Measurements from ENCODE around the gene TIMM13.

GRCh38 chr19:2462635-2463421 lies 35.4 kb upstream of the TIMM13 start:
- TF ChIP-seq CTCF (IDR thresholded peaks at IDR 0.05; ENCODE audit: extremely low read depth in 1 of 2, insufficient read depth in 1 of 2, low read depth in 1 of 2, low read length in 2 of 2) (no peak), MAX (IDR thresholded peaks at IDR 0.05; ENCODE audit: insufficient read depth, insufficient read length) (no peak), POLR2AphosphoS5 (IDR thresholded peaks at IDR 0.05; ENCODE audit: insufficient read depth, low read depth, low read length) (peak; percentile 96), POLR2A (IDR thresholded peaks at IDR 0.05; ENCODE audit: low read depth, low read length) (no peak), GATA2 (IDR thresholded peaks at IDR 0.05; ENCODE audit: insufficient read depth, insufficient read length, low read depth, low read length) (no peak)

All from endothelial cell of umbilical vein (primary cell).